HG02763 (cell line): ENCODE results near the gene AIDA.
A peak's percentile ranks its signal among the peaks of the same experiment; 100 is the strongest.

Experiments
- ATAC-seq: cut with Tn5 transposase; IDR thresholded peaks from one replicate; pipeline ENCODE4 v1.9.1; 2021; ENCODE audit warnings: mild to moderate bottlenecking, moderate library complexity; ENCODE audit not compliant: unreplicated experiment

The AIDA gene

GRCh38 chr1:222653178-222653827 is 59.0 kb downstream of the AIDA start:
- peak; percentile 65 for ATAC-seq

- ATAC-seq: no peak
Measured at GRCh38 chr1:222652676-222653075, 59.6 kb downstream of the AIDA start.

- no peak for ATAC-seq
Measured at GRCh38 chr1:222644636-222644980, 67.7 kb downstream of the AIDA start.

- ATAC-seq: peak; percentile 98
Measured at GRCh38 chr1:222643938-222644635, 68.2 kb downstream of the AIDA start.

- no peak for ATAC-seq
Measured at GRCh38 chr1:222643606-222643937, 68.7 kb downstream of the AIDA start.

- ATAC-seq: no peak
Measured at GRCh38 chr1:222642468-222642867, 69.8 kb downstream of the AIDA start.

GRCh38 chr1:222641269-222641948 is 70.9 kb downstream of the AIDA start:
- ATAC-seq: no peak

GRCh38 chr1:222634180-222635013 is 77.9 kb downstream of the AIDA start:
- no peak for ATAC-seq

- no peak for ATAC-seq
Measured at GRCh38 chr1:222632749-222633148, 79.5 kb downstream of the AIDA start.

- ATAC-seq: no peak
Measured at GRCh38 chr1:222631611-222632208, 80.6 kb downstream of the AIDA start.

GRCh38 chr1:222629921-222630535 is 82.3 kb downstream of the AIDA start:
- no peak for ATAC-seq

- no peak for ATAC-seq
Measured at GRCh38 chr1:222627232-222627631, 85.1 kb downstream of the AIDA start.

GRCh38 chr1:222624214-222624613 is 88.1 kb downstream of the AIDA start:
- ATAC-seq: no peak

- ATAC-seq: no peak
Measured at GRCh38 chr1:222623458-222623857, 88.8 kb downstream of the AIDA start.

- no peak for ATAC-seq
Measured at GRCh38 chr1:222622765-222623164, 89.5 kb downstream of the AIDA start.

- ATAC-seq: no peak
Measured at GRCh38 chr1:222620566-222620965, 91.7 kb downstream of the AIDA start.

GRCh38 chr1:222618880-222619596 is 93.3 kb downstream of the AIDA start:
- no peak for ATAC-seq
